ENCODE data around the gene SACS.

DNA sequence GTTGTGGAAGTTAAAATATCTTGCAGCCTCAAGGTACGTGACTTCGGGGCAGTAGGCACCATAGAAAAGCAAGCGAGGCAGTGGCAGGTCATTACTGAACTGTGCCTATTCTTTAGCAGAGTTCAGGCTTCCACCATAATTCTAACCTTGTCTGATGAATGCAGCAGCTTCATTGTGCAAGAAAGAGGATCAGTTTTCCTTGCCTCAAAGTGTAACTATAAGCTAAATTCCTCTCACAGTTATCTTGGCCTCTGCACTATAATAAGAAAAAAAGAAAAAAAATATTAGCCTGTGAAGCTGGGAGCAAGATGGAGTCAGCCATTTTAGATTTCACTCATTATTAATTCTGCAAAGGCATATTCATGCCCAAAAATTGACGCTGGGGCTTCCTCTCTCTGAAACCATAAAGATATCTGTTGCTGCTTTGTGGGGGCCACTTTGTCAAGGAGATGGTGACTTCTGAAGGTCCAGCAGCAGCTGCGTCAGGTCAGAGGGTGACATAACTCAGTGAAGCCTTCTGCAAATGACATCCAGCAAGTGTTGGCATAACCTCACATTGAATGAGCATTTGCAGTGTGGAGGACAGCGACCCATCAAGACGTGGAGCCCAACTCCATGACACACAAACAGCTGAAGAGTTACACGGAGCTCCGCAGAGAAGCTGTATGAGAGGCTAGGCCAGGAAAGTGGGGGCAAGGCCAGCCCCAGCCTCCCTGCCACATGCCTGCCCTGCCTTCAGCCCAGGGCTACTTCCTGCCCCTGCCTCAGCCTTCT lies 23.1 kb upstream of the SACS start:
- no peak for TF ChIP-seq POLR2A (IDR thresholded peaks at IDR 0.05)
- TF ChIP-seq, protein P1, sequence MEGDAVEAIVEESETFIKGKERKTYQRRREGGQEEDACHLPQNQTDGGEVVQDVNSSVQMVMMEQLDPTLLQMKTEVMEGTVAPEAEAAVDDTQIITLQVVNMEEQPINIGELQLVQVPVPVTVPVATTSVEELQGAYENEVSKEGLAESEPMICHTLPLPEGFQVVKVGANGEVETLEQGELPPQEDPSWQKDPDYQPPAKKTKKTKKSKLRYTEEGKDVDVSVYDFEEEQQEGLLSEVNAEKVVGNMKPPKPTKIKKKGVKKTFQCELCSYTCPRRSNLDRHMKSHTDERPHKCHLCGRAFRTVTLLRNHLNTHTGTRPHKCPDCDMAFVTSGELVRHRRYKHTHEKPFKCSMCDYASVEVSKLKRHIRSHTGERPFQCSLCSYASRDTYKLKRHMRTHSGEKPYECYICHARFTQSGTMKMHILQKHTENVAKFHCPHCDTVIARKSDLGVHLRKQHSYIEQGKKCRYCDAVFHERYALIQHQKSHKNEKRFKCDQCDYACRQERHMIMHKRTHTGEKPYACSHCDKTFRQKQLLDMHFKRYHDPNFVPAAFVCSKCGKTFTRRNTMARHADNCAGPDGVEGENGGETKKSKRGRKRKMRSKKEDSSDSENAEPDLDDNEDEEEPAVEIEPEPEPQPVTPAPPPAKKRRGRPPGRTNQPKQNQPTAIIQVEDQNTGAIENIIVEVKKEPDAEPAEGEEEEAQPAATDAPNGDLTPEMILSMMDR (IDR thresholded peaks at IDR 0.05) = no peak

Data from sigmoid colon (tissue), 3 donors.